H1 (cell line): Measurements from ENCODE around the gene ZNF592. TPM values are rescaled to one million over a fixed set of nuclear protein-coding genes. Genes with fewer than 3 reads are reported as not detected.

Experiments
- CTCF ChIA-PET: fragments of 300-600 bp; sonication (Branson Sonifier 250); formaldehyde crosslinking; loops from one replicate; lab custom pipeline; 2021; ENCODE audit not compliant: partially characterized antibody; lab: Charles Lee
- POLR2A ChIA-PET: fragments of 300-600 bp; sonication (Branson Sonifier 250); formaldehyde crosslinking; loops from one replicate; lab custom pipeline; 2021; ENCODE audit warnings: inconsistent platforms; ENCODE audit not compliant: partially characterized antibody; lab: Charles Lee
- DNase-seq, 2 experiments: peaks; one replicate each; pipeline versions ENCODE4 v3.0.0 to v3.0.0-alpha.2; 2010 to 2022; ENCODE audit warnings: low spot score in 2 of 2, low read depth in 1 of 2, mixed read lengths in 1 of 2
- FAIRE-seq: peaks from 2 replicates; lab custom pipeline; 2011; peaks lifted over from hg19 to GRCh38; lab: Jason Lieb, UNC
- H2AFZ ChIP-seq: 2 replicates; pipeline ENCODE4 v1.8.1; 2012; ENCODE audit warnings: low read length, inconsistent platforms
- H2AK5ac ChIP-seq: 2 replicates; pipeline ENCODE4 v1.6.1; 2013; ENCODE audit warnings: low read depth, low read length
- H2BK120ac ChIP-seq: replicated peaks from 2 replicates; pipeline ENCODE3; 2013; ENCODE audit warnings: low read depth, low read length, inconsistent platforms
- H2BK12ac ChIP-seq: 2 replicates; pipeline ENCODE4 v1.6.1; 2013; ENCODE audit warnings: low read depth, low read length
- H2BK15ac ChIP-seq: 2 replicates; pipeline ENCODE4 v1.6.1; 2013; ENCODE audit warnings: low read length
- H2BK20ac ChIP-seq: 2 replicates; pipeline ENCODE4 v1.6.1; 2013; ENCODE audit warnings: low read length
- H2BK5ac ChIP-seq: 2 replicates; pipeline ENCODE4 v1.6.1; 2013; ENCODE audit warnings: low read depth, low read length
- H3K14ac ChIP-seq: 2 replicates; pipeline ENCODE4 v1.6.1; 2013; ENCODE audit warnings: inconsistent platforms; ENCODE audit not compliant: insufficient read length
- H3K18ac ChIP-seq: 2 replicates; pipeline ENCODE4 v1.6.1; 2013; ENCODE audit warnings: low read length; ENCODE audit errors: extremely low read depth
- H3K23ac ChIP-seq: 2 replicates; pipeline ENCODE4 v1.6.1; 2013; ENCODE audit warnings: inconsistent platforms; ENCODE audit not compliant: insufficient read length
- H3K23me2 ChIP-seq: 2 replicates; pipeline ENCODE4 v1.6.1; 2013; ENCODE audit warnings: low read depth, low read length
- H3K27ac ChIP-seq: 2 replicates; pipeline ENCODE4 v1.6.1; 2011; ENCODE audit warnings: low read depth, low read length, inconsistent platforms
- H3K27me3 ChIP-seq, 4 experiments: replicated peaks in 1 of 4; 1 replicate in 1 of 4; 2 replicates in 3 of 4; pipeline versions ENCODE4 v1.6.1 to v1.8.1; 2011 to 2013; ENCODE audit warnings: low read length in 3 of 4, mild to moderate bottlenecking in 3 of 4, inconsistent platforms in 2 of 4, mixed read lengths in 2 of 4, moderate library complexity in 1 of 4; ENCODE audit not compliant: control insufficient read depth in 3 of 4, insufficient read depth in 3 of 4; ENCODE audit errors: extremely low read depth in 1 of 4
- H3K36me3 ChIP-seq, 4 experiments: 2 replicates each; pipeline versions ENCODE4 v1.6.1 to v1.8.1; 2011 to 2013; ENCODE audit warnings: mild to moderate bottlenecking in 4 of 4, low read length in 3 of 4, moderate library complexity in 2 of 4, control low read depth in 1 of 4, inconsistent platforms in 1 of 4; ENCODE audit not compliant: insufficient read depth in 4 of 4, control insufficient read depth in 2 of 4
- H3K4ac ChIP-seq: replicated peaks from 2 replicates; pipeline ENCODE3; 2013; ENCODE audit warnings: low read length, low read depth, mixed read lengths, inconsistent platforms; ENCODE audit not compliant: insufficient read length
- H3K4me1 ChIP-seq, 4 experiments: replicated peaks in 1 of 4; 1 replicate in 1 of 4; 2 replicates in 3 of 4; pipeline versions ENCODE4 v1.6.1 to v1.8.1; 2011 to 2013; ENCODE audit warnings: low read length in 3 of 4, inconsistent platforms in 2 of 4, mixed read lengths in 1 of 4; ENCODE audit not compliant: insufficient read depth in 4 of 4, control insufficient read depth in 3 of 4
- H3K4me2 ChIP-seq, 2 experiments: 2 replicates each; pipeline versions ENCODE4 v1.6.1 to v1.8.1; 2011 to 2013; ENCODE audit warnings: low read depth in 2 of 2, low read length in 2 of 2, control low read depth in 1 of 2, inconsistent platforms in 1 of 2, mild to moderate bottlenecking in 1 of 2; ENCODE audit not compliant: insufficient read depth in 1 of 2
- H3K4me3 ChIP-seq, 4 experiments: fragments of 200-600, 300-600 bp in 1 of 4; sonication (generic), shearing (Covaris generic), sonication (Bioruptor Twin) in 1 of 4; 2 replicates each; pipeline versions ENCODE4 v1.5.1 to v1.8.1; 2011 to 2016; ENCODE audit warnings: low read length in 4 of 4, low read depth in 3 of 4, control low read depth in 2 of 4, inconsistent platforms in 2 of 4, mild to moderate bottlenecking in 2 of 4, mixed read lengths in 1 of 4, moderate library complexity in 1 of 4; ENCODE audit not compliant: insufficient read depth in 2 of 4; ENCODE audit errors: extremely low read depth in 1 of 4
- H3K56ac ChIP-seq: replicated peaks from 2 replicates; pipeline ENCODE3; 2013; ENCODE audit warnings: low read depth, mild to moderate bottlenecking, mixed read lengths, low read length, inconsistent platforms; ENCODE audit not compliant: insufficient read length
- H3K79me1 ChIP-seq: 2 replicates; pipeline ENCODE4 v1.6.1; 2013; ENCODE audit warnings: low read depth, low read length, control low read depth
- H3K79me2 ChIP-seq, 2 experiments: 2 replicates each; pipeline versions ENCODE4 v1.6.1 to v1.8.1; 2012 to 2013; ENCODE audit warnings: low read length in 2 of 2, mild to moderate bottlenecking in 2 of 2, inconsistent platforms in 1 of 2; ENCODE audit not compliant: insufficient read depth in 2 of 2, control insufficient read depth in 1 of 2
- H3K9ac ChIP-seq, 4 experiments: replicated peaks in 1 of 4; 1 replicate in 1 of 4; 2 replicates in 3 of 4; pipeline versions ENCODE4 v1.6.1 to v1.8.1; 2011 to 2013; ENCODE audit warnings: low read depth in 3 of 4, low read length in 3 of 4, control low read depth in 2 of 4, mild to moderate bottlenecking in 2 of 4, moderate library complexity in 2 of 4, inconsistent platforms in 1 of 4; ENCODE audit errors: extremely low read depth in 1 of 4
- H3K9me3 ChIP-seq, 2 experiments: 2 replicates each; pipeline versions ENCODE4 v1.6.1 to v1.8.1; 2012 to 2013; ENCODE audit warnings: mild to moderate bottlenecking in 2 of 2, moderate library complexity in 2 of 2, control low read depth in 1 of 2, inconsistent platforms in 1 of 2, low read depth in 1 of 2, low read length in 1 of 2, mixed read lengths in 1 of 2; ENCODE audit not compliant: insufficient read depth in 2 of 2
- H4K20me1 ChIP-seq, 2 experiments: replicated peaks in 1 of 2; 2 replicates each; pipeline versions ENCODE3 to v1.8.1; 2011 to 2013; ENCODE audit warnings: inconsistent platforms in 2 of 2, low read length in 2 of 2, mild to moderate bottlenecking in 1 of 2; ENCODE audit not compliant: insufficient read depth in 2 of 2, control insufficient read depth in 1 of 2
- H4K5ac ChIP-seq: 2 replicates; pipeline ENCODE4 v1.6.1; 2013; ENCODE audit warnings: low read length, low read depth, mixed read lengths, inconsistent platforms; ENCODE audit not compliant: insufficient read length
- H4K8ac ChIP-seq: 2 replicates; pipeline ENCODE4 v1.8.0; 2013; ENCODE audit warnings: mild to moderate bottlenecking, moderate library complexity, low read length, inconsistent platforms; ENCODE audit not compliant: insufficient read depth; ENCODE audit errors: extremely low read depth
- H4K91ac ChIP-seq: replicated peaks from 2 replicates; pipeline ENCODE3; 2013; ENCODE audit warnings: low read length, mixed read lengths, inconsistent platforms; ENCODE audit not compliant: insufficient read length
- ATF2 ChIP-seq: IDR thresholded peaks from 2 replicates; pipeline ENCODE4 v1.6.1; 2012; ENCODE audit warnings: low read length, inconsistent platforms
- CEBPB ChIP-seq: IDR thresholded peaks from 2 replicates; pipeline ENCODE4 v1.6.1; 2012; ENCODE audit warnings: low read depth, low read length
- CHD1 ChIP-seq: IDR thresholded peaks from 2 replicates; pipeline ENCODE4 v1.6.1; 2012; ENCODE audit warnings: low read depth, low read length, improper control_type of control experiment
- HDAC6 ChIP-seq: IDR thresholded peaks from one replicate; pipeline ENCODE4 v1.7.1; 2012; ENCODE audit warnings: low read depth, mild to moderate bottlenecking, inconsistent platforms, low read length, moderate library complexity
- NRF1 ChIP-seq: IDR thresholded peaks from 2 replicates; pipeline ENCODE4 v1.6.1; 2011; ENCODE audit warnings: mild to moderate bottlenecking, low read depth, low read length, improper control_type of control experiment
- RNF2 ChIP-seq: fragments of 200-900, 300-1000 bp; sonication (generic); IDR thresholded peaks from 2 replicates; pipeline ENCODE4 v1.7.1; 2016; ENCODE audit warnings: borderline replicate concordance, low read depth, mild to moderate bottlenecking, antibody characterized with exemption, low read length; ENCODE audit not compliant: poor library complexity, severe bottlenecking; ENCODE audit errors: missing control alignments
- SIN3A ChIP-seq, 2 experiments: IDR thresholded peaks in 1 of 2; conservative IDR thresholded peaks in 1 of 2; 2 replicates each; pipeline ENCODE4 v1.6.1; 2011 to 2012; ENCODE audit warnings: low read length in 2 of 2, improper control_type of control experiment in 1 of 2, low read depth in 1 of 2, mild to moderate bottlenecking in 1 of 2
- SIRT6 ChIP-seq: IDR thresholded peaks from one replicate; pipeline ENCODE4 v1.7.1; 2012; ENCODE audit warnings: low read length, inconsistent platforms
- SP1 ChIP-seq: IDR thresholded peaks from 2 replicates; pipeline ENCODE4 v1.6.1; 2011; ENCODE audit warnings: low read depth, low read length
- SP4 ChIP-seq: IDR thresholded peaks from 2 replicates; pipeline ENCODE4 v1.6.1; 2012; ENCODE audit warnings: low read length, inconsistent platforms
- TBP ChIP-seq: IDR thresholded peaks from 2 replicates; pipeline ENCODE4 v1.6.1; 2011; ENCODE audit warnings: low read depth, low read length, improper control_type of control experiment
- whole genome bisulfite sequencing, 2 experiments: shearing (Covaris generic) in 1 of 2; methylation state at CpG; one replicate each; pipeline versions ENCODE4 v1.1.6 to v1.1.7; 2013 to 2015; ENCODE audit warnings: low lambda C conversion rate in 2 of 2, mixed read lengths in 2 of 2, inconsistent platforms in 1 of 2, low coverage in 1 of 2, missing lambda C conversion rate in 1 of 2; ENCODE audit not compliant: insufficient replicate concordance in 2 of 2, insufficient coverage in 1 of 2, insufficient read length in 1 of 2; ENCODE audit errors: extremely low coverage in 1 of 2, missing lambda C conversion rate in 1 of 2; 5-methylcytosine and 5-hydroxymethylcytosine counted together
- polyA plus RNA-seq, 7 experiments: library from polyadenylated mRNA; depleted of rRNA in 3 of 7; stranded (reverse) in 5 of 7; unstranded in 2 of 7; fragments of >200 nt in 5 of 7; fragments of 200-250 nt in 2 of 7; gene quantifications; 1 replicate in 5 of 7; 2 replicates in 1 of 7; 4 replicates in 1 of 7; pipeline versions ENCODE4 v1.2.1 to v1.2.3, GENCODE V29; 2011 to 2013; ENCODE audit warnings: missing spikeins in 2 of 7, mixed read lengths in 2 of 7
- total RNA-seq: library from RNA; stranded (reverse); fragmentation: NEBNext Ultra II Directional; extraction: Animal tissue kit (Norgen Biotek cat#: 25700); gene quantifications from 2 replicates; pipeline ENCODE4 v1.2.1, GENCODE V29; 2021

The ZNF592 gene
- total and polyA plus RNA-seq, 2 of the 8 experiments (the other 6 are each of a cell fraction or from before 2014, with no cell fraction given): 14.2 to 33.0 TPM

GRCh38 chr15:84772467-84772866 lies 24.1 kb downstream of the ZNF592 start:
- H3K9me3 ChIP-seq: no peaks in the 10 kb centered on the region
- H3K14ac ChIP-seq: no peak overlapping the region
- no peak overlapping the region for H2BK120ac ChIP-seq
- CTCF ChIA-PET: interaction anchor here (0.6 kb wide), 1 partner anchor 95 kb away, joined by 3 read pairs; no protein-coding TSS in a partner anchor
- H4K8ac ChIP-seq: no peak overlapping the region
- no peaks in the 10 kb centered on the region for H3K27me3 ChIP-seq
- POLR2A ChIA-PET: interaction anchor here (1.1 to 1.3 kb wide), 2 partner anchors 25 to 112 kb away, joined by 3 read pairs; no protein-coding TSS in a partner anchor
- no peak overlapping the region for H3K18ac ChIP-seq
- 86% methylated on average over 2 of the region's 2 CpGs; no CpG with 5 or more reads in 1 of the 2 experiments for WGBS, 2 experiments
- no peak overlapping the region for H2AFZ ChIP-seq
- no peak overlapping the region for H4K5ac ChIP-seq
- no peak overlapping the region for H3K9ac ChIP-seq
- H3K4me2 ChIP-seq: no peak overlapping the region
- no peak for DNase-seq
- H2BK15ac ChIP-seq: no peak overlapping the region
- peaks cover 0 to 2% (median 0%) of the 10 kb centered on the region in 4 experiments; a peak in 1 of 7 replicates for H3K4me1 ChIP-seq
- H3K27ac ChIP-seq: no peak overlapping the region
- H3K79me1 ChIP-seq: peaks cover 7% of the 10 kb centered on the region
- H3K4ac ChIP-seq: no peak overlapping the region
- H2BK20ac ChIP-seq: no peak overlapping the region
- no peak overlapping the region for H3K4me3 ChIP-seq
- H4K91ac ChIP-seq: no peak overlapping the region
- peaks cover 0 to under 1% (median 0%) of the 10 kb centered on the region in 4 experiments; a peak in 2 of 8 replicates for H3K36me3 ChIP-seq
- no peak overlapping the region for H3K23ac ChIP-seq
- no peak overlapping the region for H2BK12ac ChIP-seq
- H3K23me2 ChIP-seq: no peaks in the 10 kb centered on the region; the same call in 1 of the 2 replicates
- no peak overlapping the region for H2AK5ac ChIP-seq
- peaks cover 0 to 7% of the 10 kb centered on the region in 2 experiments; a peak in 2 of 4 replicates for H3K79me2 ChIP-seq
- no peak overlapping the region for H3K56ac ChIP-seq
- peaks cover 2 to 7% of the 10 kb centered on the region in 2 experiments for H4K20me1 ChIP-seq
- no peak for FAIRE-seq
- H2BK5ac ChIP-seq: no peak overlapping the region
- no peak for TF ChIP-seq RNF2
- no peak for TF ChIP-seq SP1
- TF ChIP-seq SP4: no peak
- no peak for TF ChIP-seq CHD1
- TF ChIP-seq ATF2: no peak
- TF ChIP-seq SIRT6: no peak
- TF ChIP-seq CEBPB: no peak
- no peak for TF ChIP-seq TBP
- no peak for TF ChIP-seq HDAC6
- TF ChIP-seq NRF1: no peak
- no peak for TF ChIP-seq SIN3A (conservative IDR thresholded peaks at IDR 0.05 in 1 of 2, IDR thresholded peaks at IDR 0.05 in 1 of 2; ENCODE audit: low read depth in 1 of 2, low read length in 2 of 2)
